ENCODE results near the gene COL5A2.

GRCh38 chr2:189047171-189047888 lies 132.2 kb downstream of the COL5A2 start:
- no peak for TF ChIP-seq CTCF (IDR thresholded peaks at IDR 0.05)
- no peak for TF ChIP-seq POLR2AphosphoS5 (IDR thresholded peaks at IDR 0.05)
- TF ChIP-seq POLR2A (IDR thresholded peaks at IDR 0.05) = no peak
